ENCODE measurements around the gene DCC. TPM values are rescaled to one million over a fixed set of nuclear protein-coding genes. Genes with fewer than 3 reads are reported as not detected.

DCC gene
- total RNA-seq, 2 donors from 2014 or later: 0.33 TPM; not detected in 1

DNA sequence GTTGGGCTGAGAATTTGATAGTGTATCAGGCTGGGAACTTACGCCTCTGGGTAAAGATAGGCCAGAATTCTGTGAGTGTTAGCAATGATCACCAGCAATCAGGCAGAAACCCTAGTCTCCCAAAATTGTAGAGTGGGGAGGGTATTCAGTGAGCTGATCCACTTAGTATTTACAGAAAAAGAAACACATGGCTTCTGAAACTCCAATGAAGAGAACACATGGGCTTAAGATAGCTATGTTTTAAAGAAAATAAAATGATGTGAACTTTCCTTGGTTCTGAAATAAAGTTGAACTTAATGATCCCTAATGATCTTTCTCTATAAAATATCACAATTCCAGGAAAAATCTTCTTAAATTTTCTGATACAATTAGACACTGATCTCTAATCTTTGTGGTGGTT lies 472.8 kb downstream of the DCC start:
- Histone ChIP-seq H3K9me3 (no peaks in the 10 kb centered on the region), H3K36me3 (replicated peaks in 1 of 2; ENCODE audit: insufficient read depth in 1 of 2, low read depth in 2 of 2) (no peaks in the 10 kb centered on the region), H3K27ac (no peak overlapping the region), H3K4me1 (no peaks in the 10 kb centered on the region), H3K27me3 (no peaks in the 10 kb centered on the region), H3K4me3 (no peak overlapping the region)
- DNase-seq: no peak
- ATAC-seq: no peak
- 72 to 79% methylated on average over 1 of the region's 1 CpG for WGBS, 2 donors
- intact Hi-C loops (cut with DNase I): no loop called here
- TF ChIP-seq, protein P1, sequence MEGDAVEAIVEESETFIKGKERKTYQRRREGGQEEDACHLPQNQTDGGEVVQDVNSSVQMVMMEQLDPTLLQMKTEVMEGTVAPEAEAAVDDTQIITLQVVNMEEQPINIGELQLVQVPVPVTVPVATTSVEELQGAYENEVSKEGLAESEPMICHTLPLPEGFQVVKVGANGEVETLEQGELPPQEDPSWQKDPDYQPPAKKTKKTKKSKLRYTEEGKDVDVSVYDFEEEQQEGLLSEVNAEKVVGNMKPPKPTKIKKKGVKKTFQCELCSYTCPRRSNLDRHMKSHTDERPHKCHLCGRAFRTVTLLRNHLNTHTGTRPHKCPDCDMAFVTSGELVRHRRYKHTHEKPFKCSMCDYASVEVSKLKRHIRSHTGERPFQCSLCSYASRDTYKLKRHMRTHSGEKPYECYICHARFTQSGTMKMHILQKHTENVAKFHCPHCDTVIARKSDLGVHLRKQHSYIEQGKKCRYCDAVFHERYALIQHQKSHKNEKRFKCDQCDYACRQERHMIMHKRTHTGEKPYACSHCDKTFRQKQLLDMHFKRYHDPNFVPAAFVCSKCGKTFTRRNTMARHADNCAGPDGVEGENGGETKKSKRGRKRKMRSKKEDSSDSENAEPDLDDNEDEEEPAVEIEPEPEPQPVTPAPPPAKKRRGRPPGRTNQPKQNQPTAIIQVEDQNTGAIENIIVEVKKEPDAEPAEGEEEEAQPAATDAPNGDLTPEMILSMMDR (IDR thresholded peaks at IDR 0.05): no peak
- TF ChIP-seq POLR2A (IDR thresholded peaks at IDR 0.05): no peak

DNA sequence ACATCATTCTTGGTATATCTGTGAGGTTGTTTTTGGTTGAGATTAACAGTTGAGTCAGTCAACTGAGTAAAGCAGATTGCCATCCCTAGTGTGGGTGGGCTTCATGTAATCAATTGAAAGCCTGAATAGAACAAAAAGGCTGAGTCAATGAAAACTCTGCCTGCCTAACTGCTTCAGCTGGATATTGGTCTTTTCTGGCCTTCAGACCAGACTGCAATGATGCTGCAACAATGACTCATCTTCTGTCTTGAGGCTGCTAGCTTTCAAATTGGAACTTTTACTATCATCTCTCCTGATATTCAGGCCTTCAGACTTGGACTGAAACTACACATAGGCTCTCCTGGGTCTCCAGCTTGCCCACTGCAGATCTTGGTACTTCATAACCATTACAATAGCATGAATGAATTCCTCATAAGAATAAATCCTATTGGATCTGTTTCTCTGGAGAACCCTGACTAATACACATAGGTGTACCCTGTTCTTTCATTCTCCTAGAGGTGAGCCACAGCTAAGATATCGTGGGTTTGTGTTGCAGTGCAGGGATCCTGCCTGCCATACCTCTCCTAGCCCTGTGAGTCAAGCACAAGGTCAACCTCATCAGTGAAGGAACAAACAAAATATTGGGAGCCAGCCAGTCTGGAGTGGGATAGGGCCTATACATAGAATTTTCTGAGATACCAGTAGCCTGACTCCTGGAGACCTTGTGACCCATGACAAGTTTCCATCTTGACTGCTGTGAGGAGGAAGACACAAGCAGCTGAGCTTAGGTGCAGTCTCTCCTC lies 473.8 kb downstream of the DCC start:
- no peaks in the 10 kb centered on the region for H3K27me3 ChIP-seq
- no peaks in the 10 kb centered on the region for H3K36me3 ChIP-seq (replicated peaks in 1 of 2; ENCODE audit: insufficient read depth in 1 of 2, low read depth in 2 of 2)
- ATAC-seq: no peak
- H3K4me3 ChIP-seq: no peak overlapping the region
- no peaks in the 10 kb centered on the region for H3K4me1 ChIP-seq
- no peak overlapping the region for H3K27ac ChIP-seq
- TF ChIP-seq POLR2A (IDR thresholded peaks at IDR 0.05): no peak
- TF ChIP-seq, protein P1 (IDR thresholded peaks at IDR 0.05): no peak
- WGBS, 2 donors: 24 to 30% methylated on average over 1 of the region's 1 CpG
- H3K9me3 ChIP-seq: no peaks in the 10 kb centered on the region
- intact Hi-C loops (cut with DNase I): no loop called here
- DNase-seq: peak in 2 of 4 donors; percentile 8 to 32

DNA sequence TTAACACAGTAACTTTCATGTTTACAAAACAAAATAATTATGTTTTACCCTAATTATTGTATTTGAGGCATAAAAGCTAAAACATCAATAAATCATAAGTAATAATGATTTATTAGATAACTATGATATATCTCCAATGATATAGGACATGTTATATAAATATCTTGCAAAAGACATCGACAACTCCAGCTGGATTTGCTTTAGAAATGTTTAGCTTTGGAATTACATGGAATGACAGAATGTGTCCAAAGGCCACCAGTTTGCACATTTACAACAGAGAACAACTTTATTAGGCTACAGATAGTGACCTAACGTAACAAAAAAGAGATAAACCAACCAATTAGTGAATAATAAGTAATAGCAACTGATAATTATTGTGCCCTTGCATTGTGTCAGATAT lies 475.7 kb downstream of the DCC start:
- TF ChIP-seq, protein P1 (IDR thresholded peaks at IDR 0.05): no peak
- no peak for TF ChIP-seq POLR2A (IDR thresholded peaks at IDR 0.05)
- H3K36me3 ChIP-seq (replicated peaks in 1 of 2; ENCODE audit: insufficient read depth in 1 of 2, low read depth in 2 of 2): no peaks in the 10 kb centered on the region
- no peaks in the 10 kb centered on the region for H3K4me1 ChIP-seq
- H3K27ac ChIP-seq: no peak overlapping the region
- no peaks in the 10 kb centered on the region for H3K27me3 ChIP-seq
- WGBS, 2 donors: 71 to 78% methylated on average over 2 of the region's 2 CpGs
- DNase-seq (no peak), ATAC-seq (no peak)
- no peaks in the 10 kb centered on the region for H3K9me3 ChIP-seq
- intact Hi-C loops (cut with DNase I): no loop called here
- no peak overlapping the region for H3K4me3 ChIP-seq

DNA sequence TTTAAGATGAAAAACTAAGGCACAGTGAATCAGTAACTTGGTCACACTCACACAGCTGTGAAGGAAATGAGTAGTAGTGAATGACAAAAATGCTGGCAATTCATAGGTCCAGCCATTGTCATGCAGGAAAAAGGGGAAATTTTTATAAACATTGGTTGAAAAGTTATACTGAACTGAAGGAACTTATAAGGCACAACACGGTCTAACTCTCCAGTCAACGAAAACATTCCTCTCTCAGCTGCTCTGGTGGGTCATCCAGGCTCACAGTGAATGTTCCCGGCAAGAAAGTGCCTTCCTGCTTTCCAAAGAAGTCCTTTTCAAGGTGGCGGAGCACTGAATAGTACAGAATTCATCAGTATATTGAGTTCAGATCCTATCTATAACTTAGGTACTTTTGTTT lies 476.1 kb downstream of the DCC start:
- no peaks in the 10 kb centered on the region for H3K9me3 ChIP-seq
- H3K4me3 ChIP-seq: no peak overlapping the region
- H3K27me3 ChIP-seq: no peaks in the 10 kb centered on the region
- TF ChIP-seq, protein P1 (IDR thresholded peaks at IDR 0.05): no peak
- no peaks in the 10 kb centered on the region for H3K36me3 ChIP-seq (replicated peaks in 1 of 2; ENCODE audit: insufficient read depth in 1 of 2, low read depth in 2 of 2)
- intact Hi-C loops (cut with DNase I): no loop called here
- H3K27ac ChIP-seq: no peak overlapping the region
- 70 to 80% methylated on average over 4 of the region's 4 CpGs for WGBS, 2 donors
- DNase-seq (no peak), ATAC-seq (no peak)
- H3K4me1 ChIP-seq: no peaks in the 10 kb centered on the region

DNA sequence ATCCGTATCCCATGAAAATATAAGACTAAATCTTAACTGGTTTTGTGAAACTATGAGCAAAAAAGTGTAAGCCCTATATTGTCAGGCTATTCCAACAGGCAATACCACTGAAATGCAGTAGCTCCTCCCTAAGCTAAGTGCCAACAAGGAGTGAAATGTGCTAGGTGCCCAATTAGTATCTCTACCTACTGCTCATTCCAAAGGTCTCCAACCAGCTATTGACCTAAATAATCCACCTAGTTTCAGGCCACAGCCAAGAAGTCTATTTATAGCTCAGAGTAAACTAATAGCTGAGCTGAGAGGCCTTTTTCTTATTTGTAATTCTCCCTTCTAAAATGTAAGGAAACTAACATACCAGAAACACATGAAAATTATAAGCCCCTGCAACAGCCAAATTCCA lies 482.2 kb downstream of the DCC start:
- WGBS, 2 donors: 50 to 76% methylated on average over 1 of the region's 1 CpG
- no peaks in the 10 kb centered on the region for H3K27me3 ChIP-seq
- no peaks in the 10 kb centered on the region for H3K9me3 ChIP-seq
- H3K4me3 ChIP-seq: no peak overlapping the region
- no peaks in the 10 kb centered on the region for H3K36me3 ChIP-seq (replicated peaks in 1 of 2; ENCODE audit: insufficient read depth in 1 of 2, low read depth in 2 of 2)
- peak in 2 of 4 donors; percentile 4 to 16 for DNase-seq
- peaks cover 10% of the 10 kb centered on the region for H3K4me1 ChIP-seq
- H3K27ac ChIP-seq: peak overlapping the region in 2 of 4 donors; percentile 25 to 50
- intact Hi-C loops (cut with DNase I): no loop called here
- peak; percentile 45 for ATAC-seq
- TF ChIP-seq, protein P1 (IDR thresholded peaks at IDR 0.05): no peak
- no peak for TF ChIP-seq POLR2A (IDR thresholded peaks at IDR 0.05)

Data from body of pancreas (tissue), 4 donors.